ENCODE data around the gene CHN1.

CHN1 gene

GRCh38 chr2:174760845-174761473 is 244.2 kb downstream of the CHN1 start:
- no peak for DNase-seq

- DNase-seq = no peak
Observed at GRCh38 chr2:174759381-174760065, 245.7 kb downstream of the CHN1 start.

GRCh38 chr2:174756743-174757142 is 248.4 kb downstream of the CHN1 start:
- DNase-seq = no peak

DNA sequence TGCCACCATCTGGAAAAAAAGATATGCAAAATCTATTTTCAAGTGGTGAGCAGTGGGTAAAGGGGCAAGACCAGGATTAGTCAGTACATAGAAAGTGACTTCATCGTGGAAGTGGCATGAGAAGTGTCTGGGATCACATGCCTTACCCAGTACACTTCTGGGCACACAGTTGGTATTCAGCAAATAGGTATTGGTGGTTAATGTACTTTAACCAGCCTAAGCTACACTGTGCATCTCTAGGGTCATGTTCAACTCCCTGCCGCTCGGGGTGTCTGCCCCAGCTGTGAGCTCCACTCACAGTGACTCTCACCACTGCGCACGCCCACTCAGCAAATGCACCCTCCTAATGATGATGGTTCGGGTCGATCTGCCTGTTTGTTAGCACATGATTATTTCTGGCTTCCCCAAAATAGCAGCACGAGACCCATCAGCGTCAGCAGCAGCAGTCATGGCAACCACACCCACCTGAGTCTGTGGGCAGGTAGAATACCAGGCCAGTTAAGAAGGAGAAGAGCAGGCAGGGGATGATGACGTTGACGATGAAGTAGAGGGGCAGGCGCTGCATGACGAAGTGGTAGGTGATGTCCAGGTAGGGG is 252.0 kb downstream of the CHN1 start:
- no peak for DNase-seq

DNA sequence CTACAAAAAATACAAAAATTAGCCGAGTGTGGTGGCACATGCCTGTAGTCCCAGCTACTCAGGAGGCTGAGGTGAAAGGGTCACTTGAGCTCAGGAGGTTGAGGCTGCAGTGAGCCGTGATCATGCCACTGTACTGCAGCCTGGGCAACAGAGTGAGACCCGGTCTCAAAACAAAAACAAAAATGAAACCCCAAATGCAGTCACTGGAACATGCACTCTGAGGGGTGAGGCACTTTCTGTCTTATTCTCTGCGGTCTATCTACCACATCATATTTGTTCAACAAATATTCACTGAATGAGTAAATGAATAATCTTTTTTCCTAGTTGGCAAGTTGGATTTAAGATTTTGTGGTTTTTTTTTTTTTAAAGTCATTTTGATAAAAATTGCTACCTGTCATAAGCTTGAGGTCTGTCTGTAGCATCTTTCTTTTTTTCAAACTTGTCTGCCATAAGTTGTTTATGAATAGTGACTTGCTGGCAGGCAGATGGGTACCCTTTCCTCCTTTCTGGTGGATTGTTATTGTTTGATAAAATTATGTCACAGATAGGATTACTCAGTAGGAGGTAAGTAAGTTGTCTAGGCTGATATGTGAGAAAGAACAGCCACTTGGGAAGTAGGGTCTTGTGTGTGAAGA is 252.7 kb downstream of the CHN1 start:
- DNase-seq = no peak

DNA sequence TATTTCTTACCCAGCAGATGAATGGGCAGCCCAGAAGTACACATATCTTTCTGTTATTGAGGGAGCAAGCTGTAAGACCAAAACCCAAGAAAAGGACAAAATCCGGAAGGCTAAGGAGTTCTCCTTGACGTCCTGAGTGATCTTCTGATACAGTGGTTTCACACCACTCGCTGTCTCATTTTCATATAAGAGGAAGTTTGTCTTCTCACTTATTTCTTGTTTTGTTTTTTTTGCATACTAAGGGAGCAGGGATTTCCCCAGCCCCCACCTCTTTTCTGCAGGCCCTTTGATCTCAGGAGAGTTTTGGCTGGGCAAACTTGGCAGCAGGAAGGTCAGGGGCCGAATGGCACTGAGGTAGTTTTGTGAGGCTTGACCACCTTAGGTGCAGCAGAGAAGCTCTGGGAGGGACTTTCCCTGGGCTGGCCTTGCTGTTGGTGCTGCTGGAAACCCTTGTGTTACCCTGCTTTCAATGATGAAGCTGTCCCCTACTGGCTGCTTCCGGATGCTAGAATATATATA is 254.2 kb downstream of the CHN1 start:
- DNase-seq = peak; percentile 14

DNA sequence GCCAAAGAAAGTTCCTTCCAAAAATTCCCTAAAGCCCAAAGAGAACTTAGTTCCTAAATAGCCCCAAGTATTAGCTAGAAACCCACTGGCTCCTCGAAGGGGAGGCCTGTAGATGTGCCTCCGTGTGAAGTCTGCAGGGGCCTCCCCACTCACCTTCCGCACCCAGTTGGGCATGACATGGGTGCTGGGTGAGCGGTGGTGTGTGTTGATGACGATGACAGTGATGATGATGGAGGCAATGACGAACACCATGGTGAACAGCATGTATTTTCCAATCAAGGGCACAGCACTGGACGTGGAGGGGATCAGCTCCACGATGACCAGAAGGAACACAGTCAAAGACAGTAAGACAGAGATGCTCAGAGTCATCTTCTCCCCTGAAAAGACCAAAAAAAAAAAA is 255.4 kb downstream of the CHN1 start:
- DNase-seq = no peak

DNA sequence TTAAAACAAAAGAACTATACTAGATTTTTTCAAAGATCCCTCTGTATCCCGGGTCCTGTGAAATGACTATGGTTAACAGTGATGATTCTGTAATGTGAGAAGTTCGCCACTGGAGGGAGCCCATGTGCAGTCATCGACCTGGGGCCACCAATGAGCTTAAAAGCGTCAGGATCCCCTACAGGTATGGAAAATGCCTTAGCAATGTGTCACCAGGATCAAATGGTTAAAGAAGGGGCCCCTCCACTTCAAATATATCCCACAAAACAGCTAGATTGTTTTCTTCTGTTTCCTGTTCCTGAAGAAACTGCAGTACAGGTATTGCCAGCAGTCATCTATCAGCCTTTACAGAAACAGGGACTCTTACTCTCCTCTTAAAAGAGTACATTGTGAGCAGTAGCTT is 256.2 kb downstream of the CHN1 start:
- DNase-seq = peak; percentile 66

Measured in stimulated activated CD4-positive, alpha-beta T cell treated with anti-CD3 and anti-CD28 coated beads, Interleukin-4, amount 100 ng/mL, for 1 hour (primary cell).